Measurements from ENCODE around the gene CACNA1F.
A peak's percentile ranks its signal among the peaks of the same experiment; 100 is the strongest.

The CACNA1F gene

GRCh38 chrX:49257074-49257790 lies 24.1 kb upstream of the CACNA1F start:
- DNase-seq: no peak

- no peak for DNase-seq
Measured at GRCh38 chrX:49256268-49256995, 23.3 kb upstream of the CACNA1F start.

GRCh38 chrX:49254639-49255038 lies 21.5 kb upstream of the CACNA1F start:
- no peak for DNase-seq

GRCh38 chrX:49251325-49251724 lies 18.2 kb upstream of the CACNA1F start:
- no peak for DNase-seq

- DNase-seq: no peak
Measured at GRCh38 chrX:49250578-49250977, 17.4 kb upstream of the CACNA1F start.

GRCh38 chrX:49250066-49250465 lies 16.9 kb upstream of the CACNA1F start:
- no peak for DNase-seq

GRCh38 chrX:49249616-49250015 lies 16.5 kb upstream of the CACNA1F start:
- DNase-seq: no peak

GRCh38 chrX:49249071-49249470 lies 15.9 kb upstream of the CACNA1F start:
- no peak for DNase-seq

- no peak for DNase-seq
Measured at GRCh38 chrX:49247916-49248811, 15.0 kb upstream of the CACNA1F start.

- no peak for DNase-seq
Measured at GRCh38 chrX:49247346-49247745, 14.2 kb upstream of the CACNA1F start.

GRCh38 chrX:49246541-49246940 lies 13.4 kb upstream of the CACNA1F start:
- no peak for DNase-seq

- no peak for DNase-seq
Measured at GRCh38 chrX:49244207-49244606, 11.1 kb upstream of the CACNA1F start.

GRCh38 chrX:49243166-49243565 lies 10.0 kb upstream of the CACNA1F start:
- no peak for DNase-seq

- no peak for DNase-seq
Measured at GRCh38 chrX:49242545-49243066, 9.5 kb upstream of the CACNA1F start.

- no peak for DNase-seq
Measured at GRCh38 chrX:49238735-49239134, 5.6 kb upstream of the CACNA1F start.

- no peak for DNase-seq
Measured at GRCh38 chrX:49237060-49237459, 3.9 kb upstream of the CACNA1F start.

- no peak for DNase-seq
Measured at GRCh38 chrX:49233887-49234555, 881 bp upstream of the CACNA1F start.

GRCh38 chrX:49232525-49232924 lies 615 bp downstream of the CACNA1F start:
- no peak for DNase-seq

- DNase-seq: no peak
Measured at GRCh38 chrX:49231333-49232000, 1.7 kb downstream of the CACNA1F start.

GRCh38 chrX:49230500-49231232 lies 2.5 kb downstream of the CACNA1F start:
- peak; percentile 69 for DNase-seq

GRCh38 chrX:49228185-49228584 lies 5.0 kb downstream of the CACNA1F start:
- no peak for DNase-seq
